Measurements from ENCODE around the gene FAM3D.
"Not testable (repeated sequence)": the region's sequence is repeated elsewhere in the genome, so short reads cannot be mapped to it uniquely, and the experiment has no call there.

Gene FAM3D

DNA sequence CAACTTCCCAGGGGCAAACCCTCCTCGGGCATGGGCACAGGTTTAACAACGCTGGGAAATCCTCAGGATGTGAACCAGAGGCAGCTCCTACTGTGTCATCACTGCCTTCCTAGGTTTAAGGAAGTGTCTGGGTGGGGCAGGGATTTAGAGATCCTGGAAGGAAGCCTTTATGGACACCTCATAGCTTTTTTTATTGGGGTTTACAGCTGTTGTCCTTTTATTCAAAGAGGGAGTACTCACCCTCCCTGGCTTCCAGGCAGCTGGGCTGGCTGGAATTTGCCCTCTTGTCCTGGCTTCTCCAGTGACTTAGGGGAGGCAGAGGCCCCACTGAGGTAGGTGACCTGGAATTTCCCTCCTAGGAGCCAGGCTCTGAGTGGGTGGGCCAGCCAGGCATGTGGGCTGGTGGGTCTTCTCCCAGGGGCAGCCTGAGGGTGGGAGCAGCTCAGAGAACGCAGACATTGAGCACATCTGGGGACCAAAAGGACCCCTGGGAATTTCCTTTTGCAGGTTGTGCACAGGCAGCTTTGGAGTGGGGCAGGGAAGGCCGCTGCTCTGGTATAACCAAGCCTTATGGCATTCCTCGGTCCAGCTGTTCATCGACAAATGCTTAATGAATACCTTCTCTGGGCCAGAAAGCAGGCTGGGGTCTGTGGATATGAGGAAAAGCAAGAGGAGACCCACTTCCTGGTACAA, 13.5 kb upstream of the FAM3D start:
- H3K4me3 Mint-ChIP-seq, result no peak overlapping the region

GRCh38 chr3:58679446-58679845, 12.9 kb upstream of the FAM3D start:
- Mint-ChIP-seq H3K9me3 (peaks cover 4% of the 10 kb centered on the region), H3K27ac (ENCODE audit: low read depth) (no peak overlapping the region), H3K4me1 (no peaks in the 10 kb centered on the region), H3K27me3 (peaks cover 39% of the 10 kb centered on the region), H3K36me3 (ENCODE audit: insufficient read depth) (no peaks in the 10 kb centered on the region), H3K4me3 (no peak overlapping the region)
- no peak for DNase-seq (ENCODE audit: low spot score in 2 of 2)
- ATAC-seq (replicated peaks; ENCODE audit: extremely low read depth, poor library complexity, severe bottlenecking), result no peak

More for the DNA sequence above, 13.5 kb upstream of the FAM3D start:
- Mint-ChIP-seq H3K9me3 (peaks cover 4% of the 10 kb centered on the region), H3K27ac (ENCODE audit: low read depth) (no peak overlapping the region), H3K27me3 (peaks cover 39% of the 10 kb centered on the region), H3K4me1 (no peaks in the 10 kb centered on the region), H3K36me3 (ENCODE audit: insufficient read depth) (no peaks in the 10 kb centered on the region)
- ATAC-seq (replicated peaks; ENCODE audit: extremely low read depth, poor library complexity, severe bottlenecking), result no peak
- no peak for DNase-seq (ENCODE audit: low spot score in 2 of 2)

GRCh38 chr3:58678177-58678970, 11.8 kb upstream of the FAM3D start:
- not testable (repeated sequence) for ATAC-seq (replicated peaks; ENCODE audit: extremely low read depth, poor library complexity, severe bottlenecking); H3K27ac Mint-ChIP-seq (ENCODE audit: low read depth); H3K4me1 Mint-ChIP-seq; H3K9me3 Mint-ChIP-seq; H3K4me3 Mint-ChIP-seq; DNase-seq (ENCODE audit: low spot score in 2 of 2); H3K36me3 Mint-ChIP-seq (ENCODE audit: insufficient read depth)
- peaks cover 47% of the 10 kb centered on the region for H3K27me3 Mint-ChIP-seq

DNA sequence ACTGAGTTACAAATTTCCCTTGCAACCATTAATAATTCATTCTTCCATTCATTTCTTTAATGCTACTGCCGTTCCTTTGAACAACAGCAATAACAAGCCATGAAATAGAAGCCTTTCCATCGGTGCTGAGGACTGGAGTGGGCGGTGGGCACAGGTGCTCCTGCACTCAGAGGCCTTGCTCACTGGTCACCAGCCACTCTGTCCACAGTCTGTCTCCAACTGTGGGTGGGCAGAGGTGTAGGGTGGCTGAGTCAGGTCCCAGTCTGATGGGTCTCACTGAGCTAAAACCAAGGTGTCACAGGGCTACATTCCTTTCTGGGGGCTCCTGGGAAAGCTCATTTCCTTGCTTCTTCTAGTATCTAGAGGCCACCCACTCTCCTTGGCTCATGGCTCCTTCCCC, 6.3 kb upstream of the FAM3D start:
- H3K4me1 Mint-ChIP-seq, result no peaks in the 10 kb centered on the region
- no peaks in the 10 kb centered on the region for H3K36me3 Mint-ChIP-seq (ENCODE audit: insufficient read depth)
- no peak overlapping the region for H3K4me3 Mint-ChIP-seq
- DNase-seq (ENCODE audit: low spot score in 2 of 2), result no peak
- H3K9me3 Mint-ChIP-seq, result peaks cover 4% of the 10 kb centered on the region
- no peak for ATAC-seq (replicated peaks; ENCODE audit: extremely low read depth, poor library complexity, severe bottlenecking)
- peaks cover 36% of the 10 kb centered on the region for H3K27me3 Mint-ChIP-seq
- no peak overlapping the region for H3K27ac Mint-ChIP-seq (ENCODE audit: low read depth)

DNA sequence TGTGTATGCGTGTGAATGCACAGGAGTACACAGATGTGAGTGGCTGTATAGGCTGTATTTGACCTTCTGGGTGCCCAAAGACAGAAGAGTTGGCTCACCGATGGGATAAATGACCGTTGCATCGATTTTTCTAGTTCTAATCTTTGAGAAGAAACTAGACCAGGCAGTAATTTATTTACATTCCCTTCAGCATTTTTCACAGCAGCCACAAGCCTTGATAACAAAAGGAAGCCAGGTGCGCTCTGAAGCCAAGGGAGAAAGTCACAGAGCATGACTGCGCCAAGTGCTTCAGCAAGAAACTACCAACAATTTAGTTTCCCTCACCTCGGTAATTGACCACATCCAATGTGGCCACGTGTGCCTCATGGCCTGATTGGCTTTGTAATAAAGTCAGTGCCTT, 5.9 kb upstream of the FAM3D start:
- H3K4me1 Mint-ChIP-seq, result no peaks in the 10 kb centered on the region
- H3K4me3 Mint-ChIP-seq, result no peak overlapping the region
- H3K27ac Mint-ChIP-seq (ENCODE audit: low read depth), result no peak overlapping the region
- H3K27me3 Mint-ChIP-seq, result peaks cover 33% of the 10 kb centered on the region
- DNase-seq (ENCODE audit: low spot score in 2 of 2) (no peak), ATAC-seq (replicated peaks; ENCODE audit: extremely low read depth, poor library complexity, severe bottlenecking) (no peak)
- H3K36me3 Mint-ChIP-seq (ENCODE audit: insufficient read depth), result no peaks in the 10 kb centered on the region
- H3K9me3 Mint-ChIP-seq, result peaks cover 4% of the 10 kb centered on the region

DNA sequence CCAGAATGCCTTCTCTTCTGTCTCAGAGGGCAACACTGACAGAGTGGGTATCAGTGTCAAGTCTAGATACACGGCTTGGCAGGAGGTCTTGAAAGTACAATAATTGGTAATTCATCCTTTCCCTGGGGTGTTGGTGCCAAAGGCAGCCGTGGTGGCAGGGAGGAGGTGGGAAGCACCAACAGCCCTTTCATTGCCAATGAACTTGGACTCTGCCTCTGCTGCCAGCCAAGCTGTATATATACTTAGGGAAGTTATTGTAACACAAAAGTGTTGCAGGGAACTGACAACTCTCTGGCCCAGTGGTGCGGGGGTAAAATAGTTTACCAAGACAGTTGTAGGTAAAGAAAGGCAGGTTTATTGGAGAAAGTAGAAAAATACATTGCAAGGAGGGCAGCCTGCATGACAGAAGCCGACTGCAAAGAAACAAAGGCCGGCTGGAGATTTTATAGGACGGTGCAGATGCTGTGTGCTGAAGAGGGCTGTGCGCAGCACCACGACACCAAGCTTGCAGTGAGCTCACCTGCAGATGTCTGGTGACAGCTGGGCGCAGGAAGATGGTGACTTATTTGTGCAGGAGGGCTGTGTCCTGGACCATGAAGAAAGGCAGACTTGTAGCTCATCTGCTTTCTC, 4.0 kb upstream of the FAM3D start:
- no peak overlapping the region for H3K4me3 Mint-ChIP-seq
- no peak for ATAC-seq (replicated peaks; ENCODE audit: extremely low read depth, poor library complexity, severe bottlenecking)
- peaks cover 3% of the 10 kb centered on the region for H3K36me3 Mint-ChIP-seq (ENCODE audit: insufficient read depth)
- H3K27ac Mint-ChIP-seq (ENCODE audit: low read depth), result no peak overlapping the region
- DNase-seq (ENCODE audit: low spot score in 2 of 2), result no peak
- peaks cover 31% of the 10 kb centered on the region for H3K27me3 Mint-ChIP-seq
- no peaks in the 10 kb centered on the region for H3K4me1 Mint-ChIP-seq
- H3K9me3 Mint-ChIP-seq, result peaks cover 2% of the 10 kb centered on the region

- no peak for ATAC-seq (replicated peaks; ENCODE audit: extremely low read depth, poor library complexity, severe bottlenecking)
- Mint-ChIP-seq H3K9me3 (no peaks in the 10 kb centered on the region), H3K4me1 (no peaks in the 10 kb centered on the region), H3K36me3 (ENCODE audit: insufficient read depth) (peaks cover 3% of the 10 kb centered on the region), H3K27ac (ENCODE audit: low read depth) (no peak overlapping the region), H3K27me3 (peaks cover 36% of the 10 kb centered on the region), H3K4me3 (no peak overlapping the region)
- DNase-seq (ENCODE audit: low spot score in 2 of 2), result no peak
These were observed 1.7 kb upstream of the FAM3D start for GRCh38 chr3:58668247-58668646.

DNA sequence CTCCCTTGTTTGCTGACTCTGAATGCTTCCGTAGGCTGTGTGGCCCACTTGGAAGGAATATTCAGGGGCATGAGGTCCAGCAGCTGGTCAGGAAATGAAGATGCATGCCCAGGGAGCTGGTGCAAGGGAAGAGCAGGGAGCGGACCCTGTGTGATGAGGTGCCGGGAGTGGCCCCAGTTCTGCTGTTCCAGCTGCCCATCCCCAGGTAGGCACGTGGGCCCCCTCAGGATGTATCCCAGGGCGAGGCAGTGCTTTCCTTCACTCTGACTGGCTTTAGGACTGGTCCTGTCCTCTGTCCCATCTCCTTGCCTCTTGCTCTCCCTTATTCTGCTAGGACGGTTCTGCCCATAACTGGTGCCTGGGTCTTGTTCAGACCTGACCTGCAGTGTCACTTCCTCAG, 1.1 kb upstream of the FAM3D start:
- H3K36me3 Mint-ChIP-seq (ENCODE audit: insufficient read depth), result peaks cover 3% of the 10 kb centered on the region
- peaks cover 35% of the 10 kb centered on the region for H3K27me3 Mint-ChIP-seq
- H3K27ac Mint-ChIP-seq (ENCODE audit: low read depth), result no peak overlapping the region
- no peaks in the 10 kb centered on the region for H3K9me3 Mint-ChIP-seq
- H3K4me1 Mint-ChIP-seq, result no peaks in the 10 kb centered on the region
- DNase-seq (ENCODE audit: low spot score in 2 of 2) (no peak), ATAC-seq (replicated peaks; ENCODE audit: extremely low read depth, poor library complexity, severe bottlenecking) (no peak)
- H3K4me3 Mint-ChIP-seq, result no peak overlapping the region

DNA sequence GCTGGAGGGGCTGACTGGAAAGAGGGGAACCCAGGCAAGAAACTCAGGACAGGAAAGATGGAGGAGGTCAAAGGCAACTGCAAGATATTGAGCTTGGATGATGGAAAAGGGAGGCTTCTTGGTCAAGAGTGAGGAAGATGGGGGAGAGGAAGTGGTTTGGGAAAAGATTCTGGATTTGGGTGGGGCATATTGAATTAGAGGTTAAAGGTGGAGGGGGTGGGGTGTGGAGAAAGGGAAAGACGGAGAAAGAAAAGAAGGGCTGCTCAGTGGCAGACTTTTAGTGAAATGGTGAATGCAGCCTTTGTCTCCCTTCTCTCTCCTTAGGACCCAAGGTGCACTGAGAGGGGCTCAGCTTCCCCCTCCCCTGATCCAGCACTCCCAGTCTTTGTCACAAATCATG, 655 bp upstream of the FAM3D start:
- H3K9me3 Mint-ChIP-seq, result no peaks in the 10 kb centered on the region
- H3K4me3 Mint-ChIP-seq, result no peak overlapping the region
- peaks cover 3% of the 10 kb centered on the region for H3K36me3 Mint-ChIP-seq (ENCODE audit: insufficient read depth)
- peaks cover 35% of the 10 kb centered on the region for H3K27me3 Mint-ChIP-seq
- DNase-seq (ENCODE audit: low spot score in 2 of 2), result no peak
- no peaks in the 10 kb centered on the region for H3K4me1 Mint-ChIP-seq
- H3K27ac Mint-ChIP-seq (ENCODE audit: low read depth), result no peak overlapping the region
- no peak for ATAC-seq (replicated peaks; ENCODE audit: extremely low read depth, poor library complexity, severe bottlenecking)

DNA sequence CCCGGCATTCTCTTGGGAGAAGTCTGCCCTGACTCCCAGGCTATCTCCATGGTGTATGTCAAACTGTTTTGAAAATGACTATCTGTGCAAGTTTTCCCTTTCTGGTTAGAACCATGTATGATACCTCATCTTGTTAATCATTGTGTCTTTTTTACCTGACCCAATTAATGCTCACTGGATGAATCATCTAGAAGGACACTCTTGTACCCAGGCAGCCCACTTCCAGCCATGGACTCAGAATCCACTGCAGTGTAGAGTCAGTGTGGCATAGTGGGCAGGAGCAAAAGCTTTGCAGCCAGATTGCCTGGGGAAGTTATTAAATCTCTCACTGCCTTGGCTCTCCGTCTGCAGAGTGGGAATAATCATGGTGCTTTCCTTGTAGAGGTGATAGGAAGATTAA, 1.2 kb downstream of the FAM3D start:
- Mint-ChIP-seq H3K27ac (ENCODE audit: low read depth) (no peak overlapping the region), H3K4me3 (no peak overlapping the region), H3K4me1 (no peaks in the 10 kb centered on the region), H3K9me3 (no peaks in the 10 kb centered on the region), H3K27me3 (peaks cover 35% of the 10 kb centered on the region), H3K36me3 (ENCODE audit: insufficient read depth) (peaks cover 3% of the 10 kb centered on the region)
- no peak for ATAC-seq (replicated peaks; ENCODE audit: extremely low read depth, poor library complexity, severe bottlenecking)
- no peak for DNase-seq (ENCODE audit: low spot score in 2 of 2)

DNA sequence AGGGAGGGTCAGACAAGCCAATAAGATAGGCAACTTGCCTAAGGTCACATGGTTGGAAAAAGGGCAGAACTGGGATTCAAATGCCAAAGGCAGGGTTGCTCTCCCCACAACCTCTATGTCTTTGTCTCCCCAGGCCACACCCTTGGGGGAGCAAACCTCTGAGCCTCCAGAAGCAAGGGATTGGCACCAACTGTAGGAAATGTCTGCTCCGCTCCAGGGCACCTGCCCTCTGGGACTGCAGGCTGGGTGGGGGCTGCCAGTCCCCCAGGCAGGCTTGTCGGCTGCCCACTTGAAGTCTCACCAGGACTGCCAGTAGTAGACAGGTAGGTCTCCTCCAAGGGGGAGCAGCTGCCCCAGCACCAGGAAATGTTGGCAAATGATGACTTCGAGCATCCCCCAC, 2.0 kb downstream of the FAM3D start:
- Mint-ChIP-seq H3K27me3 (peaks cover 35% of the 10 kb centered on the region), H3K4me1 (no peaks in the 10 kb centered on the region), H3K4me3 (no peak overlapping the region), H3K36me3 (ENCODE audit: insufficient read depth) (peaks cover 3% of the 10 kb centered on the region), H3K27ac (ENCODE audit: low read depth) (no peak overlapping the region), H3K9me3 (no peaks in the 10 kb centered on the region)
- ATAC-seq (replicated peaks; ENCODE audit: extremely low read depth, poor library complexity, severe bottlenecking) (no peak), DNase-seq (ENCODE audit: low spot score in 2 of 2) (no peak)

GRCh38 chr3:58661836-58662420, 4.6 kb downstream of the FAM3D start:
- H3K27me3 Mint-ChIP-seq, result peaks cover 38% of the 10 kb centered on the region
- no peak overlapping the region for H3K4me3 Mint-ChIP-seq
- H3K36me3 Mint-ChIP-seq (ENCODE audit: insufficient read depth), result peaks cover 3% of the 10 kb centered on the region
- H3K9me3 Mint-ChIP-seq, result no peaks in the 10 kb centered on the region
- DNase-seq (ENCODE audit: low spot score in 2 of 2) (no peak), ATAC-seq (replicated peaks; ENCODE audit: extremely low read depth, poor library complexity, severe bottlenecking) (no peak)
- no peaks in the 10 kb centered on the region for H3K4me1 Mint-ChIP-seq
- no peak overlapping the region for H3K27ac Mint-ChIP-seq (ENCODE audit: low read depth)
